Nephron progenitor cell (in vitro differentiated cells): Measurements from ENCODE around the gene ITGB3BP.
A peak's percentile ranks its signal among the peaks of the same experiment; 100 is the strongest.

ENCODE experiments used
- DNase-seq: peaks from one replicate; pipeline ENCODE4 v3.0.0; 2021
- H3K27ac Mint-ChIP-seq: 2 replicates; pipeline ENCODE4 v1.8.0; 2021; ENCODE audit warnings: mild to moderate bottlenecking, moderate library complexity, mixed read lengths
- H3K27me3 Mint-ChIP-seq: 2 replicates; pipeline ENCODE4 v1.8.0; 2021; ENCODE audit warnings: mild to moderate bottlenecking, low read depth, mixed read lengths; ENCODE audit not compliant: poor library complexity
- H3K36me3 Mint-ChIP-seq: 2 replicates; pipeline ENCODE4 v1.8.0; 2021; ENCODE audit warnings: low read depth, mixed read lengths
- H3K4me1 Mint-ChIP-seq: 2 replicates; pipeline ENCODE4 v1.8.0; 2021; ENCODE audit warnings: mixed read lengths
- H3K4me3 Mint-ChIP-seq: 2 replicates; pipeline ENCODE4 v1.8.0; 2021; ENCODE audit warnings: mild to moderate bottlenecking, moderate library complexity, mixed read lengths
- H3K9me3 Mint-ChIP-seq: 2 replicates; pipeline ENCODE4 v1.8.0; 2021; ENCODE audit warnings: mild to moderate bottlenecking, moderate library complexity, mixed read lengths
- CTCF ChIP-seq: fragments of 200-600 bp; sonication (generic); IDR thresholded peaks from 2 replicates; pipeline ENCODE4 v1.5.0; 2021; ENCODE audit warnings: antibody characterized with exemption

Gene ITGB3BP

GRCh38 chr1:63405987-63406386 is 117.0 kb downstream of the ITGB3BP start:
- peaks cover 3% of the 10 kb centered on the region for H3K27me3 Mint-ChIP-seq
- TF ChIP-seq CTCF = no peak
- DNase-seq = no peak
- H3K9me3 Mint-ChIP-seq = no peaks in the 10 kb centered on the region
- no peak overlapping the region for H3K4me3 Mint-ChIP-seq
- H3K36me3 Mint-ChIP-seq = peaks cover 15% of the 10 kb centered on the region
- H3K27ac Mint-ChIP-seq = no peak overlapping the region
- H3K4me1 Mint-ChIP-seq = no peaks in the 10 kb centered on the region

- peak overlapping the region; percentile 17 for H3K27ac Mint-ChIP-seq
- H3K4me3 Mint-ChIP-seq = no peak overlapping the region
- no peaks in the 10 kb centered on the region for H3K9me3 Mint-ChIP-seq
- DNase-seq = no peak
- peaks cover 3% of the 10 kb centered on the region for H3K27me3 Mint-ChIP-seq
- peaks cover 23% of the 10 kb centered on the region for H3K36me3 Mint-ChIP-seq
- no peaks in the 10 kb centered on the region for H3K4me1 Mint-ChIP-seq
- no peak for TF ChIP-seq CTCF
Measured at GRCh38 chr1:63405021-63405420, 118.0 kb downstream of the ITGB3BP start.

GRCh38 chr1:63403386-63403785 is 119.6 kb downstream of the ITGB3BP start:
- Mint-ChIP-seq H3K27me3 (peaks cover 3% of the 10 kb centered on the region), H3K36me3 (peaks cover 36% of the 10 kb centered on the region), H3K9me3 (no peaks in the 10 kb centered on the region), H3K4me3 (no peak overlapping the region), H3K27ac (no peak overlapping the region), H3K4me1 (no peaks in the 10 kb centered on the region)
- no peak for TF ChIP-seq CTCF
- DNase-seq = no peak

DNA sequence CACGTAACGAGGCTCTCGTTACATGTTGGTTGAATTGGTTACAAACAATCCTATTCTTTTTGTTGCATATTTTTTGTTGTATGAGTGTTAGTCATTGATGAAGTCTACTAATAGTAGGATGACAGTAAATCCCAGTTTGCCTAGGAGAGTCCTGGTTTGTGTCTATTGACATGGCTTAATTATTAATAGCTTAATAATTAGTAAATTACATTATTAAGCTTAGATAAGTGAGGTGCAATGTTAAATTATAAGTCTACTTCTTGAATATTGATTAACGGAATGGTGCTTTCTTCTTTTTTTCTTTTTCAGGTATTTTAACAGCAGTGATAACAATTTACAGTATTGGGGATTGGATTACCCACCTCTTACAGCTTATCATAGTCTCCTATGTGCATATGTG is 121.1 kb downstream of the ITGB3BP start:
- Mint-ChIP-seq H3K4me3 (no peak overlapping the region), H3K27ac (no peak overlapping the region), H3K9me3 (no peaks in the 10 kb centered on the region)

More for the DNA sequence above, 121.1 kb downstream of the ITGB3BP start:
- peaks cover 41% of the 10 kb centered on the region for H3K36me3 Mint-ChIP-seq
- DNase-seq = no peak
- no peaks in the 10 kb centered on the region for H3K4me1 Mint-ChIP-seq
- H3K27me3 Mint-ChIP-seq = no peaks in the 10 kb centered on the region
- no peak for TF ChIP-seq CTCF
